ENCODE measurements around the gene FBXW11. TPM values are rescaled to one million over a fixed set of nuclear protein-coding genes. Genes with fewer than 3 reads are reported as not detected.

The FBXW11 gene
- total and polyA plus RNA-seq, 10 of the 15 experiments (the other 5 are each of a cell fraction or from before 2014, with no cell fraction given), result 4.3 to 61.5 (median 40.0) TPM

DNA sequence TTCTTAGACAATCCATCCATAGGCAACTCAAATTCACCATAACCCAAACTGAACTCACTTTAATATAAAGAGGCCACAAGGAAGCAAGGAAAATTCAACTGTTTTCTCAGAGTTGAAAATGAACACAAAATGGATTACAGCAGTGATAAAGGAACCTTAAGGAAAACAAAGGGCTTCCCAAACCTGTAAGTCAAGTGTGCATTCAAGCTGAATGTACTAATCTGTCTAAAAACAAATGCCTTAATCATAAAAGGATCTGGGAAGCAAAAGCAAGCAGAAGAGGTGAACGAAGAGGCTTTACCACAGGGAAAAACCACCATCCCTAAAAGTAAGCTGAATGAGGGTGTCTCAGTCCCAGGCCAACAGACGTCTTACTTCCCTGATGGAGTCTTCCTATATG is 13.6 kb downstream of the FBXW11 start:
- in situ Hi-C loops (cut with MboI), result no loop called here
- H4K20me1 ChIP-seq (ENCODE audit: control insufficient read depth, insufficient read depth), result no peaks in the 10 kb centered on the region
- SMC1A ChIA-PET (ENCODE audit: uncharacterized antibody, unreplicated experiment), result interaction anchor here (1.1 to 1.3 kb wide), 2 partner anchors 8 to 81 kb away, joined by 3 to 7 read pairs; no protein-coding TSS in a partner anchor
- no peaks in the 10 kb centered on the region; the same call in 2 of the 3 replicates for H3K9me3 ChIP-seq (replicated peaks; ENCODE audit: control insufficient read depth, insufficient read depth, low read length)
- no TSS peak for BruUV-seq (replicated peaks)
- peaks cover 1 to 32% of the 10 kb centered on the region in 2 experiments; a peak in 2 of 4 replicates for H3K36me3 ChIP-seq (ENCODE audit: control insufficient read depth in 2 of 2, insufficient read depth in 2 of 2, low read length in 1 of 2)
- ATAC-seq (no peak), DNase-seq (ENCODE audit: low read depth, low spot score) (no peak), FAIRE-seq (no peak)
- CTCF ChIA-PET, result interaction anchor here (0.7 to 1.0 kb wide), 2 partner anchors 11 to 12 kb away, joined by 3 read pairs; no protein-coding TSS in a partner anchor
- no peak overlapping the region for H3K27ac ChIP-seq (ENCODE audit: control insufficient read depth, insufficient read depth)
- POLR2A ChIA-PET, result no interaction called here
- no peak for TF ChIP-seq LARP7 (IDR thresholded peaks at IDR 0.05)
- no peak for TF ChIP-seq ZSCAN29 (IDR thresholded peaks at IDR 0.05)
- no peak for TF ChIP-seq MTA2 (IDR thresholded peaks at IDR 0.05; ENCODE audit: low read depth)
- no peak for TF ChIP-seq ESRRA (IDR thresholded peaks at IDR 0.05; ENCODE audit: low read length)
- no peak for TF ChIP-seq NR2C1 (IDR thresholded peaks at IDR 0.05)
- no peak for TF ChIP-seq CEBPB (IDR thresholded peaks at IDR 0.05; ENCODE audit: borderline replicate concordance in 1 of 2, low read depth in 2 of 2, low read length in 2 of 2)
- TF ChIP-seq SMARCA5 (IDR thresholded peaks at IDR 0.05), result no peak
- TF ChIP-seq NFYA (IDR thresholded peaks at IDR 0.05; ENCODE audit: borderline replicate concordance, low read depth, low read length), result no peak
- TF ChIP-seq BCLAF1 (IDR thresholded peaks at IDR 0.05), result no peak
- TF ChIP-seq ZBTB40 (IDR thresholded peaks at IDR 0.05; ENCODE audit: borderline replicate concordance), result no peak
- no peak overlapping the region for H2AFZ ChIP-seq (ENCODE audit: control insufficient read depth, low read depth, low read length)
- RAD21 ChIA-PET (ENCODE audit: unreplicated experiment), result no interaction called here
- 100% methylated on average over 2 of the region's 2 CpGs for WGBS (ENCODE audit: insufficient coverage, insufficient replicate concordance, low lambda C conversion rate, missing lambda C conversion rate)
- peaks cover 80% of the 10 kb centered on the region for H3K79me2 ChIP-seq (ENCODE audit: control insufficient read depth, insufficient read depth, low read length)
- peaks cover 23% of the 10 kb centered on the region for H3K4me1 ChIP-seq (ENCODE audit: control insufficient read depth, insufficient read depth, low read length)
- intact Hi-C loops (cut with micrococcal nuclease; ENCODE audit: unreplicated experiment), result no loop called here
- H3K9ac ChIP-seq (ENCODE audit: control insufficient read depth, insufficient read depth, low read length), result no peak overlapping the region
- H3K27me3 ChIP-seq (replicated peaks in 1 of 2; ENCODE audit: control insufficient read depth in 2 of 2, insufficient read depth in 2 of 2, low read length in 1 of 2), result no peaks in the 10 kb centered on the region
- no peak overlapping the region for H3K4me2 ChIP-seq (ENCODE audit: control insufficient read depth, insufficient read depth)
- no peak overlapping the region for H3K4me3 ChIP-seq
